ENCODE data around the gene CYP4F3.

Gene CYP4F3

GRCh38 chr19:15701757-15702533, 61.2 kb downstream of the CYP4F3 start:
- intact Hi-C loops (cut with DNase I) = no loop called here
- no peak for DNase-seq

GRCh38 chr19:15702534-15702930, 61.8 kb downstream of the CYP4F3 start:
- intact Hi-C loops (cut with DNase I) = no loop called here
- DNase-seq = peak in 34 of 42 donors; percentile 5 to 64 (median 20)
